GM12874 (cell line): ENCODE data around the gene SEMA3B.

Experiments
- TF ChIP-seq, protein P1 (sequence below): IDR thresholded peaks from 2 replicates; pipeline ENCODE4 v1.5.1; 2011; ENCODE audit warnings: low read depth, mild to moderate bottlenecking, control low read depth, low read length, moderate library complexity; ENCODE audit not compliant: insufficient read depth

Gene SEMA3B

GRCh38 chr3:50226888-50227389 lies 42.0 kb upstream of the SEMA3B start:
- TF ChIP-seq, protein P1, sequence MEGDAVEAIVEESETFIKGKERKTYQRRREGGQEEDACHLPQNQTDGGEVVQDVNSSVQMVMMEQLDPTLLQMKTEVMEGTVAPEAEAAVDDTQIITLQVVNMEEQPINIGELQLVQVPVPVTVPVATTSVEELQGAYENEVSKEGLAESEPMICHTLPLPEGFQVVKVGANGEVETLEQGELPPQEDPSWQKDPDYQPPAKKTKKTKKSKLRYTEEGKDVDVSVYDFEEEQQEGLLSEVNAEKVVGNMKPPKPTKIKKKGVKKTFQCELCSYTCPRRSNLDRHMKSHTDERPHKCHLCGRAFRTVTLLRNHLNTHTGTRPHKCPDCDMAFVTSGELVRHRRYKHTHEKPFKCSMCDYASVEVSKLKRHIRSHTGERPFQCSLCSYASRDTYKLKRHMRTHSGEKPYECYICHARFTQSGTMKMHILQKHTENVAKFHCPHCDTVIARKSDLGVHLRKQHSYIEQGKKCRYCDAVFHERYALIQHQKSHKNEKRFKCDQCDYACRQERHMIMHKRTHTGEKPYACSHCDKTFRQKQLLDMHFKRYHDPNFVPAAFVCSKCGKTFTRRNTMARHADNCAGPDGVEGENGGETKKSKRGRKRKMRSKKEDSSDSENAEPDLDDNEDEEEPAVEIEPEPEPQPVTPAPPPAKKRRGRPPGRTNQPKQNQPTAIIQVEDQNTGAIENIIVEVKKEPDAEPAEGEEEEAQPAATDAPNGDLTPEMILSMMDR = no peak

DNA sequence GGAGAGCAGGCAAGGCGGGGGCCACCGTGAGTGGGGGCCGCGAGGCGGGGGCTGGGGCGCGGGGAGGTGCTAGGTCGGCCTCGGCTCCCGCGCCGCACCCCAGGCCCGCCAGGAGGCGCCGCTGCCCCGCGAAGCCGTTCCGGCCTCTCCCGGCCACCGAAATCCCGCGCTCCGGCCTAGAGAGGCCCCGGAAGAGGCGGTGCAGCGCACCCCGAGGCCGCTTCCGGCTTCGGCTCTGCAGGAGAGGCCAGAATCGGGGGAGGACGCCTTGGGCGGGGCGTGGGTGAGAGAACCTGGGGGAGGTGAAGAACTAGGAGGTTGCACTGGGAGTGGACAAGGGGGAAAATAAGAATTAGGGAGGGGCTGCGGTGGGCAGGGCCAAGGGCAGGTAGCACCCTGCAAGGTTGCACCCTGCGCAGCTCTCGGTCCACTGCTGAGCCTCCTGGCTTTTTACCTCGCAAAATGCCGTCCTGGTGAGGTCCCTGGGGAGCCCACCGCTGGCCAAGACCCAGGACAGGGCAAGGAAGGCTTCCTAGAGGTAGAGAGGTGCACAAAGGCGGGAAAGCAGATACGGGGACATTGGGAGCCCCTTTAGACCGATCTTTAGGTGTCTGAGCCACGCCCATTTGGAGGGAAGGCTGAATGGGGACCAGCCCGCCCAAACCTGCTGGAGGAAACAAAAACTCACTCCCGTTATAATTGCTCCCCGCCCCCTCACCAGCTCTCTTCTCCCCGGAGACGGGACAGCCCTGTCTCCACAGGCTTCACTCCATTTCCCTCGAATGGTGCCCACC lies 41.4 kb upstream of the SEMA3B start:
- TF ChIP-seq, protein P1 = peak; percentile 94

DNA sequence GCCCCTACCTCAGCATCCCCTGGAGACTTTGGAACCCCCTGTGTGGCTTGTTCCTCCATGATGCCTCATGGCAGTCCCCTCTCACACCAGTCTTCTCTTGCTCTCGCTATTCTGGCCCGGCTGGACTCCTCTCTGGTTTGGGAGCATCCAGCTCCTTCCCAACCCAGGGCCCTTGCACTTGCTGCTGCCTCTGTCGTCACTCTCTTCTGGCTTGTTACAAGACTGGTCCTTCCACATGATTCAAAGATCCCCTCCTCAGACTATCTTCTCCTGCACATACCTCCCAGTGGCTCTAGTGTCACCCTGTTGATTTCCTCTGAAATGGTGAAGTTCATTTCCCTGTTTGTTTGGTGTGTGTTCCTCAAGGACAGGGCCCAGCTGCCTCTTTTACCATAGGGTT lies 39.5 kb upstream of the SEMA3B start:
- TF ChIP-seq, protein P1 = no peak

GRCh38 chr3:50230104-50230793 lies 38.7 kb upstream of the SEMA3B start:
- TF ChIP-seq, protein P1 = no peak

DNA sequence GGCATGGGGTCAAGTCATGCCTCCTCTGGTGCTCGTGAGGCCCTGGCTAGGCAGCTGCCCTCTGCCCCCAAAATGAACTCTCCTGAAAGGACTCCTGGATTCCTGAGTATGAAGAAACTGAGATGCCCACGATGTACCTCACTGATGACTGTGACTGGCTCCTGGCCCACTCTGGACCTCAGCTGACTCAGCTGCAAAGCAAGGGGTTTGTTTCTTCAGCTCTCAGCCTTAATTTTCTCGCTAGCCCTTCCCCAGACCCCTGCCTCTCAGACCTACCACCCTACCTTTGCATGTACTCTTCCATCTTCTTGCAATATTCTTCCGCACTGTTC lies 38.2 kb upstream of the SEMA3B start:
- TF ChIP-seq, protein P1 = no peak

- TF ChIP-seq, protein P1 = no peak
These were observed 37.4 kb upstream of the SEMA3B start for GRCh38 chr3:50231581-50231980.

- TF ChIP-seq, protein P1 = no peak
These were observed 36.6 kb upstream of the SEMA3B start for GRCh38 chr3:50232303-50232702.
